Upper lobe of left lung (tissue), 6 donors: ENCODE measurements around the gene CAPNS1. TPM values are rescaled to one million over a fixed set of nuclear protein-coding genes. Genes with fewer than 3 reads are reported as not detected.

Source experiments
- ATAC-seq, 2 donors: fragments of 200-7000 bp; cut with Tn5 transposase; one replicate each; pipeline ENCODE4 v1.9.1; 2022; ENCODE audit warnings: mild to moderate bottlenecking in 2 of 2, moderate library complexity in 2 of 2; ENCODE audit not compliant: low FRiP score in 2 of 2
- DNase-seq, 2 donors: peaks; one replicate each; pipeline ENCODE4 v3.0.0-alpha.2; 2019 to 2020
- H3K27ac ChIP-seq, 4 donors: fragments of 200-600 bp; sonication (generic); one replicate each; pipeline ENCODE4 v1.5.1; 2016 to 2019
- H3K27me3 ChIP-seq, 4 donors: fragments of 200-600 bp; sonication (generic); one replicate each; pipeline ENCODE4 v1.5.1; 2017 to 2019
- H3K36me3 ChIP-seq, 4 donors: fragments of 200-600 bp; sonication (generic); one replicate each; pipeline ENCODE4 v1.5.1; 2016 to 2019
- H3K4me1 ChIP-seq, 4 donors: fragments of 200-600 bp; sonication (generic); one replicate each; pipeline ENCODE4 v1.5.1; 2018 to 2019
- H3K4me3 ChIP-seq, 4 donors: fragments of 200-600 bp; sonication (generic); one replicate each; pipeline ENCODE4 v1.5.1; 2017 to 2019; ENCODE audit warnings: mild to moderate bottlenecking in 2 of 4, moderate library complexity in 1 of 4
- H3K9me3 ChIP-seq, 4 donors: fragments of 200-600 bp; sonication (generic); one replicate each; pipeline ENCODE4 v1.5.1; 2018 to 2019
- CTCF ChIP-seq, 6 experiments: fragments of 450-650 bp in 4 of 6; fragments of 200-600 bp in 2 of 6; sonication (generic) in 2 of 6; IDR thresholded peaks; one replicate each; pipeline ENCODE4 v1.5.1; 2016 to 2019; ENCODE audit warnings: antibody characterized with exemption in 6 of 6
- EP300 ChIP-seq, 4 donors: sonication (generic); formaldehyde crosslinking; IDR thresholded peaks; one replicate each; pipeline ENCODE4 v1.5.1; 2017; ENCODE audit warnings: antibody characterized with exemption in 4 of 4, control low read depth in 2 of 4
- POLR2A ChIP-seq, 4 donors: fragments of 450-650 bp; IDR thresholded peaks; one replicate each; pipeline ENCODE4 v1.5.1; 2016 to 2017; ENCODE audit warnings: antibody characterized with exemption in 4 of 4, mild to moderate bottlenecking in 2 of 4
- POLR2AphosphoS5 ChIP-seq, 2 donors: sonication (generic); formaldehyde crosslinking; IDR thresholded peaks; one replicate each; pipeline ENCODE4 v1.5.1; 2017; ENCODE audit warnings: antibody characterized with exemption in 2 of 2
- WGBS, 2 donors: methylation state at CpG; one replicate each; pipeline ENCODE4 v1.1.5; 2017 to 2018; 5-methylcytosine and 5-hydroxymethylcytosine counted together
- total RNA-seq, 6 donors: library from RNA; depleted of rRNA in 4 of 6; stranded (reverse); fragments of >200 nt in 4 of 6; gene quantifications; one replicate each; pipeline versions ENCODE4 v1.1.0 to v1.2.1, GENCODE V29; 2016 to 2021
- donor health status: DM: no; HTN: no; CAD: no; lungs with moderate emphysema.
- donor health status: DM: no; HTN: yes; CAD: no; lungs with severe emphysema.

CAPNS1 gene
- total RNA-seq, 6 donors from 2014 or later, result 144 to 746 (median 340) TPM

- TF ChIP-seq POLR2A (IDR thresholded peaks at IDR 0.05), result no peak
- Histone ChIP-seq H3K4me1 (peaks cover 3 to 7% (median 4%) of the 10 kb centered on the region in 4 donors), H3K36me3 (peaks cover 0 to 47% (median 24%) of the 10 kb centered on the region in 4 donors), H3K27ac (no peak overlapping the region), H3K4me3 (no peak overlapping the region), H3K9me3 (no peaks in the 10 kb centered on the region), H3K27me3 (no peaks in the 10 kb centered on the region)
- DNase-seq (no peak), ATAC-seq (no peak)
- WGBS, 2 donors, result 86 to 97% methylated on average over 3 of the region's 3 CpGs
Observed at GRCh38 chr19:36108684-36109083, 31.2 kb upstream of the CAPNS1 start.

GRCh38 chr19:36110487-36111199, 29.2 kb upstream of the CAPNS1 start, which contains the start of gene OVOL3:
Gene OVOL3, plus strand, starts transcription at chr19:36111143. Its CDS starts 60 bp downstream, at chr19:36111203.
- Histone ChIP-seq H3K27me3 (no peaks in the 10 kb centered on the region), H3K9me3 (no peaks in the 10 kb centered on the region), H3K27ac (no peak within 1 kb of the TSS), H3K4me3 (no peak within 1 kb of the TSS), H3K4me1 (peaks cover 10 to 15% (median 10%) of the 10 kb centered on the region in 4 donors), H3K36me3 (peaks cover 0 to 39% (median 20%) of the 10 kb centered on the region in 4 donors)
- TF ChIP-seq POLR2A (IDR thresholded peaks at IDR 0.05) (no peak), CTCF (IDR thresholded peaks at IDR 0.05) (no peak), EP300 (IDR thresholded peaks at IDR 0.05) (no peak), POLR2AphosphoS5 (IDR thresholded peaks at IDR 0.05) (no peak)
- ATAC-seq (no peak), DNase-seq (no peak)
- WGBS, 2 donors, result 75% methylated on average over 1 of the region's 1 CpG; no CpG with 5 or more reads in 1 of the 2 donors

- no peak overlapping the region for H3K4me3 ChIP-seq
- no peaks in the 10 kb centered on the region for H3K9me3 ChIP-seq
- ATAC-seq (no peak), DNase-seq (no peak)
- H3K27me3 ChIP-seq, result no peaks in the 10 kb centered on the region
- H3K36me3 ChIP-seq, result peaks cover 0 to 39% (median 20%) of the 10 kb centered on the region in 4 donors
- H3K27ac ChIP-seq, result no peak overlapping the region
- H3K4me1 ChIP-seq, result peaks cover 14 to 20% (median 15%) of the 10 kb centered on the region in 4 donors
- 79 to 90% methylated on average over 6 to 13 of the region's 13 CpGs for WGBS, 2 donors
- no peak for TF ChIP-seq EP300 (IDR thresholded peaks at IDR 0.05)
- no peak for TF ChIP-seq POLR2A (IDR thresholded peaks at IDR 0.05)
- no peak for TF ChIP-seq CTCF (IDR thresholded peaks at IDR 0.05)
- TF ChIP-seq POLR2AphosphoS5 (IDR thresholded peaks at IDR 0.05), result no peak
Observed at GRCh38 chr19:36111200-36111539, 28.7 kb upstream of the CAPNS1 start.

GRCh38 chr19:36112678-36113077, 27.2 kb upstream of the CAPNS1 start:
- Histone ChIP-seq H3K27me3 (no peaks in the 10 kb centered on the region), H3K36me3 (peaks cover 3 to 49% (median 22%) of the 10 kb centered on the region in 4 donors), H3K4me3 (no peak overlapping the region), H3K27ac (no peak overlapping the region), H3K4me1 (peaks cover 16 to 32% (median 24%) of the 10 kb centered on the region in 4 donors), H3K9me3 (no peaks in the 10 kb centered on the region)
- DNase-seq (peak in 1 of 2 donors; percentile 82), ATAC-seq (no peak)
- TF ChIP-seq POLR2A (IDR thresholded peaks at IDR 0.05), result no peak
- no peak for TF ChIP-seq EP300 (IDR thresholded peaks at IDR 0.05)
- no peak for TF ChIP-seq CTCF (IDR thresholded peaks at IDR 0.05)
- no peak for TF ChIP-seq POLR2AphosphoS5 (IDR thresholded peaks at IDR 0.05)
- 95 to 96% methylated on average over 4 to 10 of the region's 10 CpGs for WGBS, 2 donors

GRCh38 chr19:36113425-36113824, 26.4 kb upstream of the CAPNS1 start:
- Histone ChIP-seq H3K36me3 (peaks cover 3 to 55% (median 28%) of the 10 kb centered on the region in 4 donors), H3K9me3 (no peaks in the 10 kb centered on the region), H3K4me3 (peak overlapping the region in 2 of 4 donors; percentile 75 to 78), H3K27ac (peak overlapping the region in 1 of 4 donors; percentile 89), H3K4me1 (peaks cover 16 to 32% (median 24%) of the 10 kb centered on the region in 4 donors), H3K27me3 (no peaks in the 10 kb centered on the region)
- no peak for ATAC-seq
- peak in 1 of 2 donors; percentile 83 for DNase-seq
- TF ChIP-seq CTCF (IDR thresholded peaks at IDR 0.05), result no peak
- TF ChIP-seq POLR2A (IDR thresholded peaks at IDR 0.05), result no peak
- no peak for TF ChIP-seq EP300 (IDR thresholded peaks at IDR 0.05)
- no peak for TF ChIP-seq POLR2AphosphoS5 (IDR thresholded peaks at IDR 0.05)
- WGBS, 2 donors, result 90 to 93% methylated on average over 25 to 34 of the region's 34 CpGs
